Cardiac fibroblast (primary cell): ENCODE data around the gene PRKD1.

Experiments used
- DNase-seq, 2 donors: peaks; one replicate each; pipeline versions ENCODE4 v3.0.0 to v3.0.0-alpha.2; 2010; ENCODE audit warnings: low read depth in 2 of 2
- H3K4me3 ChIP-seq, 2 donors: replicated peaks in 1 of 2; 1 replicate in 1 of 2; 2 replicates in 1 of 2; pipeline ENCODE4 v1.5.1; 2011; ENCODE audit warnings: low read depth in 2 of 2, low read length in 2 of 2, mild to moderate bottlenecking in 2 of 2, moderate library complexity in 1 of 2
- TF ChIP-seq, protein P1 (sequence below): IDR thresholded peaks from one replicate; pipeline ENCODE4 v1.5.1; 2011; ENCODE audit warnings: low read depth, mild to moderate bottlenecking, low read length, inconsistent platforms

Gene PRKD1

DNA sequence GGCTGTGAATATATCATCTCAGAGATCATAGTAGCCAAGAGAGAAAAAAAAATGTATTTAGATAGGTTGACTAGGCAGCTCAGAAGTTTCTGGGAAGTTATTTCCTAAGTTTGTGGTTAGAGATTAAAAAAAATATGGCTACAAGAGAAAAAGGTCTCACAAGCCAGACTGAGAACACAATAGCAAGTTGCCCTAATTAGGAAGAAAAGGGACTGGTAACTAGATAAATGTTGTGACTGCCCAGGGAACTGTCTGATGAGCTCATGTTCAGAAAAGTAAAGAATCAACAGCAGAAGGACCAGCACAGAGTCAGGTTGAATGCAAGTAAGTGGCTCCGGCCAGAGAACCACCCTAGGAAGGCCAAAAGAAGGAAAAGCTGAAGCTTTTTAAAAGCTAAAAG is 256.6 kb downstream of the PRKD1 start:
- TF ChIP-seq, protein P1, sequence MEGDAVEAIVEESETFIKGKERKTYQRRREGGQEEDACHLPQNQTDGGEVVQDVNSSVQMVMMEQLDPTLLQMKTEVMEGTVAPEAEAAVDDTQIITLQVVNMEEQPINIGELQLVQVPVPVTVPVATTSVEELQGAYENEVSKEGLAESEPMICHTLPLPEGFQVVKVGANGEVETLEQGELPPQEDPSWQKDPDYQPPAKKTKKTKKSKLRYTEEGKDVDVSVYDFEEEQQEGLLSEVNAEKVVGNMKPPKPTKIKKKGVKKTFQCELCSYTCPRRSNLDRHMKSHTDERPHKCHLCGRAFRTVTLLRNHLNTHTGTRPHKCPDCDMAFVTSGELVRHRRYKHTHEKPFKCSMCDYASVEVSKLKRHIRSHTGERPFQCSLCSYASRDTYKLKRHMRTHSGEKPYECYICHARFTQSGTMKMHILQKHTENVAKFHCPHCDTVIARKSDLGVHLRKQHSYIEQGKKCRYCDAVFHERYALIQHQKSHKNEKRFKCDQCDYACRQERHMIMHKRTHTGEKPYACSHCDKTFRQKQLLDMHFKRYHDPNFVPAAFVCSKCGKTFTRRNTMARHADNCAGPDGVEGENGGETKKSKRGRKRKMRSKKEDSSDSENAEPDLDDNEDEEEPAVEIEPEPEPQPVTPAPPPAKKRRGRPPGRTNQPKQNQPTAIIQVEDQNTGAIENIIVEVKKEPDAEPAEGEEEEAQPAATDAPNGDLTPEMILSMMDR = no peak
- no peak overlapping the region for H3K4me3 ChIP-seq
- peak; percentile 75 to 81 for DNase-seq

- TF ChIP-seq, protein P1 = no peak
- DNase-seq = no peak
- H3K4me3 ChIP-seq = no peak overlapping the region
These were observed 259.4 kb downstream of the PRKD1 start for GRCh38 chr14:29668201-29668600.

DNA sequence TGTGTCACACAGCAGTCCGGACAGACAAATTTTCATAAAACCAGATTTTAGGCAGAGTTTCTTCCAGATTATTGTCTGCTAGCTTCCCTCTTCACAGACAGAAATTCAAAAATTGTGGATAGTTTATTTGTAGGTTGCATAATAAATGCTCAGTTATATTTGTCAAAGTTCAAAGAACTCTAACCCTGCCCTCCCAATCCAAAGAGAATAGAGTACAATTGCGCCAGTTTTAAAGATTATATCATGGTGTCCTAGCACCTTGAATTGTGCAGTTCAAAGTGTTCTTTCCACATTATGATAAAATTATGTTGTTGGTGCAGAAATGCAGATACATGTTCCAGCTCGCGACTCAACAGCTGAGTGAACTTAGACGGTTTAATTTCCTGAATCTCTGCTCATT is 263.1 kb downstream of the PRKD1 start:
- DNase-seq = no peak
- H3K4me3 ChIP-seq = no peak overlapping the region
- TF ChIP-seq, protein P1 = no peak

DNA sequence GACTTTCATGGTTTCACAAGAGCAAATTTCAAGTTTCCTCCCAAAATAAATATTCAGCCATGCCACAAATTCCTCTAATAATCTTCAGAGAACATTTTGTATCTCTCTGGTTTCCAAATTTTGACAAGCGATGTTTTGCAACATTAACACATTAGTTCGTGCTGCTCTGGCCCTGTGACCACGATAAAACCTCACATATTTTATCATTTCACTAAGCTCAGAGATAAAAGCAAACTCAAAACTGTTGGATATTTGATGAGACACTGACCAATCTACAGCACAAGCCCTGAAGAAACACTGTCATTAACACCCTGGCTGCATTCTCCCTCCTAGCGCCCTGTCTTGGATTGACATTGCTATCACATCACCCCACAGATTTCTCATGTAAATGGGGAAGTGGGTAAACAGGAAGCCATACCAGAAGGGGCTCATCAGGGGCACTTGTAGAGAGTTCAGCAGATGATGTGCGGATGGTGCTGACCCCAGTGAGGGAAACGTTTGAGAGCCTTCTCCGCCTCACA is 264.3 kb downstream of the PRKD1 start:
- no peak overlapping the region for H3K4me3 ChIP-seq
- TF ChIP-seq, protein P1 = no peak

DNA sequence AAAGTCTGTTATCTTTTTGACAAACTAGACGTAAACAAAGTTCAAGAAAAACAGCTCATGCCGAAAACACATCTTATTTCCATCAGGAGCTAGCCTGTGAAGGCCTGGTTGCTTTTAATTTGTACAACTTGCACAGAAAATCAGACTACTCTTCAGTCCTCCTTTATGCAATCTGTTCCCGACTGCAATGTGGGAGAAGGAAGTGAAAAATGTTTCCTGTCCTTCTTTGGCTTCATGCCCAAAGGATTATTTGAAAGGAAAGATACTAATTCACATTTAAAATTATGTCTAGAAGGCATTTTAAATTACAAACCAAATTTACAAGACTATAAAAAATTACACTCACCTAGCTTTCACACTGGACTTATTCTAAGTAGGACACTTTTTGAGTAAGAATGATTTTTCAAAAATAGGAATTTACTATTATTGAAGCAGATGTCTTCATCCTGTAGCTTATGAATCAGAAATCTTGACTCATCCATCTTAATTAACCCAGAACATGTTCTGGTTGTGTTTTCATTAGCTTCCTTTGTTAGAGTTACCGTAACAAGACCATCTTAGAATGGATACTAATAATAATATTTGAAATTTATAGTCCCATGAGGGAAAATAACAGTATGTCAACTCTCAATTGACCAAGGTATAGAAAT is 272.6 kb downstream of the PRKD1 start:
- TF ChIP-seq, protein P1 = no peak
- no peak overlapping the region for H3K4me3 ChIP-seq
- DNase-seq = peak; percentile 72 to 74

More for the DNA sequence above, 264.3 kb downstream of the PRKD1 start:
- peak; percentile 30 to 72 for DNase-seq

DNA sequence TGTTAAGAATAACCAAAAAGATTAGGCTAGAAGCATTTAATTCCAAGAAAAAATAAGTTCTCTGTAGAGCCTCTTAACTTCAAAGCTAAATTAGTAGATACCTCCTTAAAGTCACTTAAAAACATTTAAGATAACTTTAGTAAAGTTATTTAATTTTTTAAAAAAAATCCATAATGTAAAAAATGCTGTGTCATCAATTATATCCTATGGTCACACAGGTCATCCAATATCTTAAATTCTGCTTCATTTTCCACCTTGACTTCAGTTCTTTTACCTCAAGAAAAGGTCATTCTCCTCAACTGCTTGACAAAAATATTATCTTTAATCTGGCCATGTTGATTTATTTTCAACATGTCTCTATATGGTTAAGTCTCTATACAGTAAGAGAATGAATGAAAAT is 274.3 kb downstream of the PRKD1 start:
- TF ChIP-seq, protein P1 = no peak
- no peak overlapping the region for H3K4me3 ChIP-seq
- no peak for DNase-seq
